ENCODE data around the gene SHC3. TPM values are rescaled to one million over a fixed set of nuclear protein-coding genes. Genes with fewer than 3 reads are reported as not detected.

SHC3 gene
- total and polyA plus RNA-seq, 9 of the 15 experiments (the other 6 are each of a cell fraction or from before 2014, with no cell fraction given): not detected

GRCh38 chr9:89143266-89143665 is 35.4 kb downstream of the SHC3 start (continued):
- TF ChIP-seq SMARCA5 (IDR thresholded peaks at IDR 0.05) (no peak), CC2D1A (IDR thresholded peaks at IDR 0.05) (no peak)

- WGBS (ENCODE audit: insufficient coverage, low coverage, missing lambda C conversion rate): 0% methylated on average over 1 of the region's 1 CpG
- no peak for TF ChIP-seq ZNF165 (CRISPR knock-in tag; IDR thresholded peaks at IDR 0.05; ENCODE audit: borderline replicate concordance)
- TF ChIP-seq GABPB2 (CRISPR knock-in tag; conservative IDR thresholded peaks at IDR 0.05): no peak
- no peaks in the 10 kb centered on the region for H3K27me3 ChIP-seq (ENCODE audit: control insufficient read depth in 2 of 2, insufficient read depth in 2 of 2, low read length in 2 of 2)
- ChIA-PET CTCF (ENCODE audit: low intra/inter-chr PET ratio) (no interaction called here), POLR2A (no interaction called here)
- no peaks in the 10 kb centered on the region for H3K9me3 ChIP-seq (replicated peaks; ENCODE audit: control insufficient read depth, insufficient read depth, low read depth, low read length)
- no peak overlapping the region for H2AFZ ChIP-seq (ENCODE audit: low read depth, low read length)
- FAIRE-seq (no peak), ATAC-seq (no peak), DNase-seq (ENCODE audit: extremely low read depth in 1 of 4, low spot score in 3 of 4) (no peak)
- BruUV-seq (replicated peaks): no TSS peak
- no peak overlapping the region for H3K4me3 ChIP-seq
- H3K4me1 ChIP-seq (replicated peaks in 1 of 2; ENCODE audit: control insufficient read depth in 2 of 2, insufficient read depth in 2 of 2, low read length in 2 of 2): no peaks in the 10 kb centered on the region
- H3K9me1 ChIP-seq (ENCODE audit: control insufficient read depth, insufficient read depth, low read length): no peaks in the 10 kb centered on the region
- intact Hi-C loops (cut with micrococcal nuclease) (no loop called here), in situ Hi-C loops (cut with MboI) (no loop called here)
- H3K9ac ChIP-seq (ENCODE audit: insufficient read depth in 1 of 2, low read depth in 2 of 2, low read length in 2 of 2): no peak overlapping the region
- no peaks in the 10 kb centered on the region for H3K79me2 ChIP-seq (ENCODE audit: control insufficient read depth, insufficient read depth, low read length)
- no peaks in the 10 kb centered on the region for H4K20me1 ChIP-seq (replicated peaks; ENCODE audit: control insufficient read depth, insufficient read depth, low read length)
- H3K36me3 ChIP-seq (ENCODE audit: control insufficient read depth, insufficient read depth, low read length): no peaks in the 10 kb centered on the region
- H3K4me2 ChIP-seq (ENCODE audit: insufficient read depth, low read length): no peak overlapping the region
- no peak overlapping the region for H3K27ac ChIP-seq (ENCODE audit: extremely low read depth, low read depth, low read length)
Measured at GRCh38 chr9:89139455-89139854, 39.2 kb downstream of the SHC3 start.
